Loucy (cell line): ENCODE results near the gene GIT1.

Experiments used
- H2AFZ ChIP-seq: fragments of 200-600 bp; sonication (generic); 2 replicates; pipeline ENCODE4 v1.6.0; 2016; ENCODE audit warnings: antibody characterized with exemption, mild to moderate bottlenecking, low read length, moderate library complexity
- H3F3A ChIP-seq: fragments of 200-600 bp; 2 replicates; pipeline ENCODE4 v1.6.0; 2016; ENCODE audit warnings: antibody characterized with exemption, low read depth, mild to moderate bottlenecking
- H3K27me3 ChIP-seq: fragments of 200-600 bp; sonication (generic); 2 replicates; pipeline ENCODE4 v1.6.1; 2014; ENCODE audit warnings: low read length, mild to moderate bottlenecking; ENCODE audit not compliant: insufficient read depth, poor library complexity, severe bottlenecking
- H3K36me3 ChIP-seq: fragments of 200-600 bp; sonication (generic); 2 replicates; pipeline ENCODE4 v1.6.1; 2016; ENCODE audit warnings: low read length; ENCODE audit not compliant: insufficient read depth
- H3K4me1 ChIP-seq: fragments of 200-600 bp; sonication (generic); 2 replicates; pipeline ENCODE4 v1.5.1; 2014; ENCODE audit warnings: low read length, mild to moderate bottlenecking; ENCODE audit not compliant: insufficient read depth, poor library complexity, severe bottlenecking
- H3K4me2 ChIP-seq: fragments of 200-600 bp; sonication (generic); 2 replicates; pipeline ENCODE4 v1.6.0; 2014; ENCODE audit warnings: antibody characterized with exemption, low read length, low read depth, mild to moderate bottlenecking; ENCODE audit not compliant: poor library complexity, severe bottlenecking
- H3K4me3 ChIP-seq: fragments of 200-600 bp; sonication (generic); 2 replicates; pipeline ENCODE4 v1.5.1; 2014; ENCODE audit warnings: low read length, mild to moderate bottlenecking, mixed read lengths; ENCODE audit not compliant: poor library complexity, severe bottlenecking
- H3K79me2 ChIP-seq: fragments of 200-600 bp; sonication (generic); 2 replicates; pipeline ENCODE4 v1.6.1; 2014; ENCODE audit warnings: low read length; ENCODE audit not compliant: insufficient read depth
- H3K9ac ChIP-seq: fragments of 200-600 bp; sonication (generic); 2 replicates; pipeline ENCODE4 v1.6.0; 2014; ENCODE audit warnings: mild to moderate bottlenecking, low read depth, low read length, moderate library complexity; ENCODE audit not compliant: poor library complexity, severe bottlenecking
- H3K9me2 ChIP-seq: fragments of 200-600 bp; sonication (generic); replicated peaks from 2 replicates; pipeline ENCODE4 v1.6.1; 2016; ENCODE audit warnings: low read depth, low read length, mixed read lengths
- H3K9me3 ChIP-seq: fragments of 200-600 bp; sonication (generic); 2 replicates; pipeline ENCODE4 v1.6.1; 2014; ENCODE audit warnings: mild to moderate bottlenecking, antibody characterized with exemption, low read length, low read depth; ENCODE audit not compliant: insufficient read depth
- H4K20me1 ChIP-seq: fragments of 200-600 bp; sonication (generic); 2 replicates; pipeline ENCODE4 v1.6.0; 2014; ENCODE audit warnings: antibody characterized with exemption, low read length, mild to moderate bottlenecking; ENCODE audit not compliant: insufficient read depth, poor library complexity, severe bottlenecking
- EZH2phosphoT487 ChIP-seq: fragments of 200-600 bp; IDR thresholded peaks from 2 replicates; pipeline ENCODE4 v1.6.1; 2018; ENCODE audit warnings: antibody characterized with exemption, mild to moderate bottlenecking, moderate library complexity, borderline replicate concordance
- TF ChIP-seq, protein P1 (sequence below): fragments of 200-600 bp; sonication (generic); conservative IDR thresholded peaks from 2 replicates; pipeline ENCODE4 v1.5.1; 2014; ENCODE audit warnings: mild to moderate bottlenecking, antibody characterized with exemption, low read length

The GIT1 gene

DNA sequence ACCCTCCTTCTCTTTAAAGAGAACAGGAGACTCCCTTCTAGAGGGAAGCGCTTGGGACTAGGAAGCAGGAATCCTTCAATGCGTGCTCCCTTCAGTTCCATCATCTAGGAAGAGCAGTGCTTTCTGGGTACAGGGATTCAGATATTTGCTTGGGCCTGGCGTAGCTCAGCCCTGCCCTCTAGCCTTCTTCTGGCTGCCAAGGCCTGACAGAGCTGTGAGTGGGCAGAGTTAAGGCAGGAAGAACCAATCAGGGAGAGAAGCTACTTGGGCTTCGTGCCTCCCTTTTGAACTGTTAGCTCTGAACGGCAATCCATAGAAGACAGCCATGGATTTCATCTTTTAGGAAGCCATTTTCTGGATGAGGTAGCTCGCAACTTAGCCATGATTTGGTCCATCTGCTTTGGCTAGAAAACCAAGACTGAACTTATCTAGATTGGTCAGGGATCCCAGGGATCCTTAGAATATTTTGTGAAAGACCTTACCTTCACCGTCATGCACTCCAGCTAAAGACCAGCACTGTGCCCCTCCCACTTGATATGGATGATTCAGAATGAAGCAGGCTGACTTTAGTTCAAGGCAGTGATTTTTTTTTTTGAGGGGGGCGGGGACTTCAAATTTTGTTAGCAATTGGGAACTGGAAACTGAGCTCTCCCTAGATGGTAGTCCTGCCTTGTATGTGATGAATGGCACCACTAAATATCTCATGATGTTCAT lies 35.7 kb upstream of the GIT1 start:
- no peak overlapping the region for H2AFZ ChIP-seq
- H4K20me1 ChIP-seq: no peaks in the 10 kb centered on the region
- no peak overlapping the region for H3K9ac ChIP-seq
- no peaks in the 10 kb centered on the region for H3F3A ChIP-seq
- no peak overlapping the region for H3K4me3 ChIP-seq
- TF ChIP-seq, protein P1, sequence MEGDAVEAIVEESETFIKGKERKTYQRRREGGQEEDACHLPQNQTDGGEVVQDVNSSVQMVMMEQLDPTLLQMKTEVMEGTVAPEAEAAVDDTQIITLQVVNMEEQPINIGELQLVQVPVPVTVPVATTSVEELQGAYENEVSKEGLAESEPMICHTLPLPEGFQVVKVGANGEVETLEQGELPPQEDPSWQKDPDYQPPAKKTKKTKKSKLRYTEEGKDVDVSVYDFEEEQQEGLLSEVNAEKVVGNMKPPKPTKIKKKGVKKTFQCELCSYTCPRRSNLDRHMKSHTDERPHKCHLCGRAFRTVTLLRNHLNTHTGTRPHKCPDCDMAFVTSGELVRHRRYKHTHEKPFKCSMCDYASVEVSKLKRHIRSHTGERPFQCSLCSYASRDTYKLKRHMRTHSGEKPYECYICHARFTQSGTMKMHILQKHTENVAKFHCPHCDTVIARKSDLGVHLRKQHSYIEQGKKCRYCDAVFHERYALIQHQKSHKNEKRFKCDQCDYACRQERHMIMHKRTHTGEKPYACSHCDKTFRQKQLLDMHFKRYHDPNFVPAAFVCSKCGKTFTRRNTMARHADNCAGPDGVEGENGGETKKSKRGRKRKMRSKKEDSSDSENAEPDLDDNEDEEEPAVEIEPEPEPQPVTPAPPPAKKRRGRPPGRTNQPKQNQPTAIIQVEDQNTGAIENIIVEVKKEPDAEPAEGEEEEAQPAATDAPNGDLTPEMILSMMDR: no peak
- no peak for TF ChIP-seq EZH2phosphoT487
- H3K79me2 ChIP-seq: no peaks in the 10 kb centered on the region
- no peaks in the 10 kb centered on the region for H3K9me3 ChIP-seq
- H3K27me3 ChIP-seq: no peaks in the 10 kb centered on the region
- peaks cover 4% of the 10 kb centered on the region; the same call in 1 of the 2 replicates for H3K36me3 ChIP-seq
- no peak overlapping the region for H3K4me2 ChIP-seq
- H3K9me2 ChIP-seq: no peaks in the 10 kb centered on the region
- peaks cover 4% of the 10 kb centered on the region for H3K4me1 ChIP-seq

DNA sequence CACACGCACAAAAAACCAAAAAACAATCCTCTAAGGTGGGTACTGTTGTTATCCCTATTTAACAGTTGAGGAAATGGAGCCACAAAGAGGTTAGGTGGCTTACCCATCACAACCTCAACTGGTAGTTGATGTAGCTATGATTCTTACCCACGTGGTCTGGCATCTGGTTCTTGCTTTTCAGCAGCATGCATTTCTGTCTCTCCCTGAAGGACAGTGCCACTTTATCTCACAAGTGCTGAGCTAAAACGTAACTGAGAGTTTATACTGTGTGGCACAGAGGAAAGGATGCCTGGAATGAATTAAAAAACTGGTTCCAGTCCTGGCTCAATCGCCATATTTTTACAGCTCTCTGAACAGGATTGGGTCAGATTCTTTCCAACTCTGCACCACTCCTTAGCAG lies 35.1 kb upstream of the GIT1 start:
- Histone ChIP-seq H2AFZ (no peak overlapping the region), H3K4me3 (no peak overlapping the region), H3K4me1 (peaks cover 4% of the 10 kb centered on the region), H3K36me3 (peaks cover 4% of the 10 kb centered on the region; the same call in 1 of the 2 replicates), H4K20me1 (no peaks in the 10 kb centered on the region), H3K9ac (no peak overlapping the region), H3K27me3 (no peaks in the 10 kb centered on the region), H3K79me2 (no peaks in the 10 kb centered on the region), H3F3A (no peaks in the 10 kb centered on the region), H3K9me3 (no peaks in the 10 kb centered on the region), H3K4me2 (no peak overlapping the region), H3K9me2 (no peaks in the 10 kb centered on the region)
- TF ChIP-seq EZH2phosphoT487: no peak
- TF ChIP-seq, protein P1: no peak

- Histone ChIP-seq H3K9me2 (no peaks in the 10 kb centered on the region), H3K27me3 (no peaks in the 10 kb centered on the region), H4K20me1 (no peaks in the 10 kb centered on the region), H3K9ac (no peak overlapping the region), H3K79me2 (no peaks in the 10 kb centered on the region), H2AFZ (no peak overlapping the region), H3K9me3 (no peaks in the 10 kb centered on the region), H3K4me1 (peaks cover 4% of the 10 kb centered on the region), H3F3A (no peaks in the 10 kb centered on the region), H3K4me3 (peak overlapping the region; percentile 68), H3K4me2 (peak overlapping the region; percentile 76), H3K36me3 (no peaks in the 10 kb centered on the region; the same call in 1 of the 2 replicates)
- TF ChIP-seq, protein P1: no peak
- no peak for TF ChIP-seq EZH2phosphoT487
Measured at GRCh38 chr17:29623283-29623647, 33.8 kb upstream of the GIT1 start.
